Measurements from ENCODE around the gene SEMA6D. TPM values are rescaled to one million over a fixed set of nuclear protein-coding genes. Genes with fewer than 3 reads are reported as not detected.

The SEMA6D gene
- total RNA-seq, 1 experiment from 2014 or later, result 15.8 TPM

GRCh38 chr15:47817969-47818548, 100.8 kb downstream of the SEMA6D start:
- H2BK120ac ChIP-seq (ENCODE audit: low read depth, low read length, poor library complexity, severe bottlenecking), result no peak overlapping the region
- no peak overlapping the region for H2BK5ac ChIP-seq (ENCODE audit: insufficient read length, low read length)
- H2BK20ac ChIP-seq (ENCODE audit: low read depth, low read length, poor library complexity, severe bottlenecking), result no peak overlapping the region
- no CpG with 5 or more reads among the region's 5 CpGs for WGBS (ENCODE audit: extremely low coverage, insufficient read length, low lambda C conversion rate)
- H2BK12ac ChIP-seq (ENCODE audit: insufficient read length, low read depth, low read length), result no peak overlapping the region
- H3T11ph ChIP-seq (ENCODE audit: low read length), result no peak overlapping the region
- no peak overlapping the region for H4K91ac ChIP-seq (ENCODE audit: insufficient read length, low read depth, low read length)
- no peak overlapping the region for H3K56ac ChIP-seq (ENCODE audit: insufficient read length, low read depth, low read length)
- H2BK15ac ChIP-seq (ENCODE audit: low read depth, low read length), result no peak overlapping the region
- Mint-ChIP-seq H3K9me3 (no peaks in the 10 kb centered on the region; a peak in 1 of 5 replicates), H3K4me1 (peaks cover 38 to 55% of the 10 kb centered on the region in 2 experiments), H3K27ac (peak overlapping the region in 1 of 3 experiments; percentile 22; a peak in 2 of 7 replicates), H3K4me3 (no peak overlapping the region), H3K36me3 (ENCODE audit: insufficient read depth in 1 of 3, low read depth in 3 of 3) (no peaks in the 10 kb centered on the region), H3K27me3 (ENCODE audit: low read depth) (peaks cover 1% of the 10 kb centered on the region; the same call in 1 of the 2 replicates)
- H3K27me3 ChIP-seq (ENCODE audit: insufficient read depth, low read length), result no peaks in the 10 kb centered on the region
- H3K9me3 ChIP-seq (ENCODE audit: control insufficient read depth, low read depth, low read length), result no peaks in the 10 kb centered on the region
- no peak overlapping the region for H3K4ac ChIP-seq (ENCODE audit: low read depth, low read length)
- no peak overlapping the region for H4K8ac ChIP-seq (replicated peaks; ENCODE audit: insufficient read length, low read depth, low read length)
- no peak overlapping the region for H3K14ac ChIP-seq (ENCODE audit: insufficient read depth, low read length)
- no peaks in the 10 kb centered on the region for H3K79me1 ChIP-seq (ENCODE audit: insufficient read depth, low read depth, low read length, poor library complexity, severe bottlenecking)
- no peak overlapping the region for H2AK5ac ChIP-seq (ENCODE audit: insufficient read length, low read length)
- H4K5ac ChIP-seq (ENCODE audit: insufficient read length, low read depth, low read length), result no peak overlapping the region
- no peaks in the 10 kb centered on the region for H3K23me2 ChIP-seq (ENCODE audit: insufficient read length, low read depth, low read length, poor library complexity, severe bottlenecking)
- no peak overlapping the region for H3K27ac ChIP-seq (ENCODE audit: insufficient read length, low read depth, low read length)
- no peak overlapping the region for H3K9ac ChIP-seq (ENCODE audit: extremely low read depth, insufficient read length, low read length)
- no peaks in the 10 kb centered on the region for H3K79me2 ChIP-seq (ENCODE audit: insufficient read depth, low read length)
- TF ChIP-seq, protein P1, sequence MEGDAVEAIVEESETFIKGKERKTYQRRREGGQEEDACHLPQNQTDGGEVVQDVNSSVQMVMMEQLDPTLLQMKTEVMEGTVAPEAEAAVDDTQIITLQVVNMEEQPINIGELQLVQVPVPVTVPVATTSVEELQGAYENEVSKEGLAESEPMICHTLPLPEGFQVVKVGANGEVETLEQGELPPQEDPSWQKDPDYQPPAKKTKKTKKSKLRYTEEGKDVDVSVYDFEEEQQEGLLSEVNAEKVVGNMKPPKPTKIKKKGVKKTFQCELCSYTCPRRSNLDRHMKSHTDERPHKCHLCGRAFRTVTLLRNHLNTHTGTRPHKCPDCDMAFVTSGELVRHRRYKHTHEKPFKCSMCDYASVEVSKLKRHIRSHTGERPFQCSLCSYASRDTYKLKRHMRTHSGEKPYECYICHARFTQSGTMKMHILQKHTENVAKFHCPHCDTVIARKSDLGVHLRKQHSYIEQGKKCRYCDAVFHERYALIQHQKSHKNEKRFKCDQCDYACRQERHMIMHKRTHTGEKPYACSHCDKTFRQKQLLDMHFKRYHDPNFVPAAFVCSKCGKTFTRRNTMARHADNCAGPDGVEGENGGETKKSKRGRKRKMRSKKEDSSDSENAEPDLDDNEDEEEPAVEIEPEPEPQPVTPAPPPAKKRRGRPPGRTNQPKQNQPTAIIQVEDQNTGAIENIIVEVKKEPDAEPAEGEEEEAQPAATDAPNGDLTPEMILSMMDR (conservative IDR thresholded peaks at IDR 0.05), result no peak
- H3K4me1 ChIP-seq (ENCODE audit: insufficient read depth, low read length), result peaks cover 5% of the 10 kb centered on the region; the same call in 1 of the 2 replicates
- peak; percentile 39 for DNase-seq
- no peak overlapping the region for H2AFZ ChIP-seq (ENCODE audit: low read length)
- no peak overlapping the region for H3K23ac ChIP-seq (ENCODE audit: insufficient read length, low read depth, low read length)
- no peak overlapping the region for H3K18ac ChIP-seq (ENCODE audit: insufficient read length, low read depth, low read length)
- no peak overlapping the region for H3K4me2 ChIP-seq (ENCODE audit: insufficient read depth, insufficient read length, low read length)
- no peaks in the 10 kb centered on the region for H4K20me1 ChIP-seq (ENCODE audit: control insufficient read depth, insufficient read depth, insufficient read length)

Data from H9 (cell line).